Measurements from ENCODE around the gene NT5E. TPM values are rescaled to one million over a fixed set of nuclear protein-coding genes. Genes with fewer than 3 reads are reported as not detected.
"Not testable (repeated sequence)": the region's sequence is repeated elsewhere in the genome, so short reads cannot be mapped to it uniquely, and the experiment has no call there.

The NT5E gene
- total RNA-seq, 1 donor from 2014 or later, result 38.2 TPM

DNA sequence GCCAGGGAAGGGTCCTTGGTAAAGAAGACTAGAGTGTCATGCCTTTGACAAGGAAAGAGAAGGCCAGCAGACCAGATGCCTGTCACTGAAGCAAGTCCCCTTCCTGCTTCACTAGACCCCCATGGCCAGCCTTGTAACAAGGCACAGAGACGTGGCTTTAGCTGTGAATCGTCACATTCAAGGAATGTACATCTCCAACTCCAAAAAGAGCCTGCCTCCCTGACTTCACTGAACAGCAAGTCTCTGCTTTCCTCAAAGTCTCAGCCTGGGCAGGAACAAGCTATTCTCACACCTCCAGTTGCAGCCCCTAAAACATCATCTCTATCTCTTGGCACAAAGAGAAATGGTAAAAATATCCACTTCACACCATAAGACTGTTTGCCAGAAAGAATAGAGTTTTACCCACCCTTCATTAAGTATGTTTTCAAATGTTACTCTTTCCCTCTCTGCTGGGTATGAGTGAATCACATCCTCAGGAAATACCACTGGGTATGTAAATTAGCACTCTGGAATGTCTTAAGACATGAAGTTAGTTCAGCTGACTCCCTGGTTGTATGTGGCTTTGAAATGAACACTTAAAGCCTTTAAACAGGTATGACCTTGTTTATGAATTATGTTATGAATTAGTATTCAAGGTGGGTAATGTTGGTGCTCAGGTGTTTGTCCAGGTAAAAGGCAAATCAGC, 46.4 kb upstream of the NT5E start:
- H3K27ac Mint-ChIP-seq, result peak overlapping the region; percentile 90
- TF ChIP-seq, protein P1, sequence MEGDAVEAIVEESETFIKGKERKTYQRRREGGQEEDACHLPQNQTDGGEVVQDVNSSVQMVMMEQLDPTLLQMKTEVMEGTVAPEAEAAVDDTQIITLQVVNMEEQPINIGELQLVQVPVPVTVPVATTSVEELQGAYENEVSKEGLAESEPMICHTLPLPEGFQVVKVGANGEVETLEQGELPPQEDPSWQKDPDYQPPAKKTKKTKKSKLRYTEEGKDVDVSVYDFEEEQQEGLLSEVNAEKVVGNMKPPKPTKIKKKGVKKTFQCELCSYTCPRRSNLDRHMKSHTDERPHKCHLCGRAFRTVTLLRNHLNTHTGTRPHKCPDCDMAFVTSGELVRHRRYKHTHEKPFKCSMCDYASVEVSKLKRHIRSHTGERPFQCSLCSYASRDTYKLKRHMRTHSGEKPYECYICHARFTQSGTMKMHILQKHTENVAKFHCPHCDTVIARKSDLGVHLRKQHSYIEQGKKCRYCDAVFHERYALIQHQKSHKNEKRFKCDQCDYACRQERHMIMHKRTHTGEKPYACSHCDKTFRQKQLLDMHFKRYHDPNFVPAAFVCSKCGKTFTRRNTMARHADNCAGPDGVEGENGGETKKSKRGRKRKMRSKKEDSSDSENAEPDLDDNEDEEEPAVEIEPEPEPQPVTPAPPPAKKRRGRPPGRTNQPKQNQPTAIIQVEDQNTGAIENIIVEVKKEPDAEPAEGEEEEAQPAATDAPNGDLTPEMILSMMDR (IDR thresholded peaks at IDR 0.05; ENCODE audit: unreplicated experiment), result no peak
- no peaks in the 10 kb centered on the region for H3K36me3 Mint-ChIP-seq (ENCODE audit: insufficient read depth)
- DNase-seq (ENCODE audit: low spot score, unreplicated experiment), result no peak
- H3K9me3 Mint-ChIP-seq (ENCODE audit: low read depth), result no peaks in the 10 kb centered on the region
- no peak overlapping the region for H3K4me3 Mint-ChIP-seq (ENCODE audit: low read depth)
- H3K27me3 Mint-ChIP-seq, result no peaks in the 10 kb centered on the region
- peaks cover 82% of the 10 kb centered on the region for H3K4me1 Mint-ChIP-seq (ENCODE audit: low read depth)

DNA sequence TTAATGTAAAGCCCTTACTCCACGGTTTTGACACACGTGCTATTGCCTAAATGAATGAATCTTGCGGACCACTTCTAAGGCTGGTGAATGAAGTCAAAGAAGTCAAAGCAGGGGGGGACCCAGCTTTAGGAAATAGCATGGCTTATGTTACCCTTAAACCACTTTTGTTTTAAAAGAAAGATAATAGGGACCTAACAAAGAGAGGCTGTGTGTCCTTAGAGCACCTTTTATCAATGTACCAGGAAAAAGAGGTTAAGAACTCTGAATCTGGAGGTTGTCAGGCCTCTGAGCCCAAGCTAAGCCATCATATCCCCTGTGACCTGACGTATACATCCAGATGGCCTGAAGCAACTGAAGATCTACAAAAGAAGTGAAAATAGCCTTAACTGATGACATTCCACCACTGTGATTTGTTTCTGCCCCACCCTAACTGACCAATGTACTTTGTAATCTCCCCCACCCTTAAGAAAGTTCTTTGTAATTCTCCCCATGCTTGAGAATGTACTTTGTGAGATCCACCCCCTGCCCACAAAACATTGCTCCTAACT, 45.8 kb upstream of the NT5E start:
- Mint-ChIP-seq H3K27ac (peak overlapping the region; percentile 90), H3K4me1 (ENCODE audit: low read depth) (peaks cover 79% of the 10 kb centered on the region), H3K4me3 (ENCODE audit: low read depth) (peak overlapping the region; percentile 16)
- not testable (repeated sequence) for H3K36me3 Mint-ChIP-seq (ENCODE audit: insufficient read depth); H3K9me3 Mint-ChIP-seq (ENCODE audit: low read depth); DNase-seq (ENCODE audit: low spot score, unreplicated experiment); H3K27me3 Mint-ChIP-seq

DNA sequence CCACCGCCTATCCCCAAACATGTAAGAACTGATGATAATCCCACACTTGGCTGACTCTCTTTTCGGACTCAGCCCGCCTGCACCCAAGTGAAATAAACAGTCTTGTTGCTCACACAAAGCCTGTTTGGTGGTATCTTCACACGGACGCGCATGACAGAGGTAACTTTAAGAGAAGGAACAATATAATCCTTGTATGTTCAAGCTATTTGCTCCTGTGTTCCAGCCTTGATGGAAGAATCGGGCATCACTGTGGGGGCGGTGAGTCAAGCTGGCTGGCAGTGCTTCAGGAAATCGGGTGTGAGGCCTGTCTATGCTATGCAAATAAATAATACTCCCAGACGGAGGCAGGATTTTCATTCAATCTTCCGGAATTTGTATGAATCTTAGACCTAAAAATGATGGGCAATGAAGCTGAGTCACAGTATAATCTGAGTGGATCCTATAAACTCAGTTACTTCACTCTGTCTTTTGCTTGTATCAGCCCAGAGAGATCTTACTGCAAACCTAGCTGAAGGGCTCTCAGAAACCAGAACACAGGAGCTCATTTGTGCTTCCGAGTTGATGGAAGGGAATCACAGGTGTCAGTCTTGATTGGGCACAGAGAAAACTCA, 45.2 kb upstream of the NT5E start:
- H3K27ac Mint-ChIP-seq, result peak overlapping the region; percentile 90
- no peak for DNase-seq (ENCODE audit: low spot score, unreplicated experiment)
- peak overlapping the region; percentile 16 for H3K4me3 Mint-ChIP-seq (ENCODE audit: low read depth)
- no peaks in the 10 kb centered on the region for H3K9me3 Mint-ChIP-seq (ENCODE audit: low read depth)
- TF ChIP-seq, protein P1 (IDR thresholded peaks at IDR 0.05; ENCODE audit: unreplicated experiment), result no peak
- peaks cover 73% of the 10 kb centered on the region for H3K4me1 Mint-ChIP-seq (ENCODE audit: low read depth)
- no peaks in the 10 kb centered on the region for H3K27me3 Mint-ChIP-seq
- no peaks in the 10 kb centered on the region for H3K36me3 Mint-ChIP-seq (ENCODE audit: insufficient read depth)

DNA sequence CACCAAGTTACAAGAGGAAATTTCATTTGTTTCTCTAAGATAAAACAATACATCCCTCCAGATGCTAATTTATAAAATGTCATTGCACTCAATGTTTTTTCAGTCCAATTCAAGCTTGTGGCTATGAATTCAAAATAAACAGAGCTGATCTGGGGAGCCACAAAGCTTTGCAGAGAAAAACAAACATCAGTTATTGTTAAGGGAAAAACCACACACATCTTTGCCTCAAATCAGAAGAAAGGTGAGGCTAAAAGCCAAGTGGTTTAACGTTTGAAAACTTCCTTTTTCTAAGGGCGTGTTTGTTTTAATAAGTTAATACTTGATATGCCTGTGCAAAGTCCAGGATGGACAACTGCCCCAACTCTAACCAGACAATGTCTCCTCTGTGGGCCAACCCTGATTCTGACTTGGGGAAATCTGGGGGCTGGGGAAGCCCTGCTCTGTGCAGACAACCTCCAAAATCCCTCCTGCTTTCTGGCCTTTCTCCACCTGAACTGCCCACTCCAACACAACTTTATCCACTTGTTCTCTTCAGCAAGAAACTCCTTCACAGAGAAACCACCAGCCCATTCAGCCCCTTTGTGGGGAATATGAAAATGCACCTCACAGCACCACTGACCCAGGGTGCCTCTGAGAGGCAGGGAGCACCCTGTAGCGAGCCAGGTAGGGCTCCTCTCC, 44.6 kb upstream of the NT5E start:
- TF ChIP-seq, protein P1 (IDR thresholded peaks at IDR 0.05; ENCODE audit: unreplicated experiment), result no peak
- Mint-ChIP-seq H3K4me1 (ENCODE audit: low read depth) (peaks cover 66% of the 10 kb centered on the region), H3K36me3 (ENCODE audit: insufficient read depth) (no peaks in the 10 kb centered on the region), H3K27ac (peak overlapping the region; percentile 90), H3K27me3 (no peaks in the 10 kb centered on the region), H3K9me3 (ENCODE audit: low read depth) (no peaks in the 10 kb centered on the region), H3K4me3 (ENCODE audit: low read depth) (peak overlapping the region; percentile 4)
- DNase-seq (ENCODE audit: low spot score, unreplicated experiment), result no peak

DNA sequence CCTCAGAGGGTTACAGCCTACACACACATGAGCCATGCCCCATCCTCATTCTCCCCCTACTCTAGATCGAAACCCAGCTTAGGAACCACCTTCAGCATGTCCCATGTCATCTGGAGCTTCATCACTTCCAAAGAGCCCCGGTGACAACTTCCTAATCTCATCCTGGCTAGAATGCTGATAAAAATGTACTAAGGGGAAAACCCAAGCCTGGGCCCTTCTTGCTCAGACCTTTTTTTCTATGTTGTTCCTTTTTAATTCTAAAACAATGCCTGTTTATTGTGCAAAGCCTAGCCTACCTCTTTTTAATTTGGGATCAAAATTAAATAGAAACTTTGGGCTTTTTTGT, 44.1 kb upstream of the NT5E start:
- H3K27me3 Mint-ChIP-seq, result no peaks in the 10 kb centered on the region
- no peak for DNase-seq (ENCODE audit: low spot score, unreplicated experiment)
- H3K36me3 Mint-ChIP-seq (ENCODE audit: insufficient read depth), result no peaks in the 10 kb centered on the region
- peak overlapping the region; percentile 4 for H3K4me3 Mint-ChIP-seq (ENCODE audit: low read depth)
- peak overlapping the region; percentile 90 for H3K27ac Mint-ChIP-seq
- no peaks in the 10 kb centered on the region for H3K9me3 Mint-ChIP-seq (ENCODE audit: low read depth)
- TF ChIP-seq, protein P1 (IDR thresholded peaks at IDR 0.05; ENCODE audit: unreplicated experiment), result no peak
- peaks cover 62% of the 10 kb centered on the region for H3K4me1 Mint-ChIP-seq (ENCODE audit: low read depth)
